ENCODE data around the gene AUP1.

AUP1 gene

GRCh38 chr2:74556831-74557370 is 27.4 kb upstream of the AUP1 start:
- DNase-seq: no peak

- no peak for DNase-seq
These were observed 26.7 kb upstream of the AUP1 start for GRCh38 chr2:74556159-74556558.

GRCh38 chr2:74555610-74556103 is 26.2 kb upstream of the AUP1 start:
- no peak for DNase-seq

GRCh38 chr2:74554820-74555531 is 25.5 kb upstream of the AUP1 start:
- DNase-seq: peak; percentile 32

- DNase-seq: peak; percentile 94
These were observed 24.6 kb upstream of the AUP1 start, which contains the start of the genes DOK1 and LOXL3 for GRCh38 chr2:74553892-74554819. Gene DOK1, plus strand, starts transcription at chr2:74554720. Its CDS starts 35 bp downstream, at chr2:74554755. Gene LOXL3, minus strand, starts transcription at chr2:74553942. Its CDS starts 1,308 bp downstream, at chr2:74552634.

GRCh38 chr2:74552914-74553811 is 23.7 kb upstream of the AUP1 start:
- DNase-seq: peak; percentile 59

GRCh38 chr2:74551942-74552913 is 22.7 kb upstream of the AUP1 start:
- peak; percentile 45 for DNase-seq

GRCh38 chr2:74551530-74551929 is 22.0 kb upstream of the AUP1 start:
- no peak for DNase-seq

- DNase-seq: peak; percentile 46
These were observed 20.7 kb upstream of the AUP1 start for GRCh38 chr2:74550231-74550630.

GRCh38 chr2:74548900-74549826 is 19.7 kb upstream of the AUP1 start:
- DNase-seq: peak; percentile 70

GRCh38 chr2:74548285-74548899 is 18.9 kb upstream of the AUP1 start:
- DNase-seq: no peak

- no peak for DNase-seq
These were observed 16.5 kb upstream of the AUP1 start for GRCh38 chr2:74546004-74546403.

GRCh38 chr2:74544634-74545033 is 15.1 kb upstream of the AUP1 start:
- no peak for DNase-seq

- no peak for DNase-seq
These were observed 13.5 kb upstream of the AUP1 start for GRCh38 chr2:74542978-74543377.

- no peak for DNase-seq
These were observed 10.8 kb upstream of the AUP1 start for GRCh38 chr2:74540291-74540690.

GRCh38 chr2:74538881-74539339 is 9.4 kb upstream of the AUP1 start:
- DNase-seq: no peak

- DNase-seq: no peak
These were observed 7.6 kb upstream of the AUP1 start for GRCh38 chr2:74537140-74537539.

- DNase-seq: no peak
These were observed 6.9 kb upstream of the AUP1 start for GRCh38 chr2:74536166-74536950.

Measured in EL (cell line).